GM23338 (cell line): ENCODE data around the gene CMTR1.

ENCODE experiments used
- CREB1 ChIP-seq: fragments of 250-450 bp; sonication (Bioruptor Pico); IDR thresholded peaks from 2 replicates; pipeline ENCODE4 v1.5.0; 2020; ENCODE audit warnings: low read depth, mild to moderate bottlenecking, moderate library complexity
- CTCF ChIP-seq, 2 experiments: fragments of 200-600 bp in 1 of 2; sonication (generic) in 1 of 2; conservative IDR thresholded peaks; 2 replicates each; pipeline versions ENCODE4 v1.5.1 to v1.6.1; 2016 to 2017; ENCODE audit warnings: antibody characterized with exemption in 2 of 2, low read depth in 2 of 2, mild to moderate bottlenecking in 2 of 2, moderate library complexity in 1 of 2
- ETS1 ChIP-seq: IDR thresholded peaks from 2 replicates; pipeline ENCODE4 v1.6.1; 2016; ENCODE audit warnings: antibody characterized with exemption
- EZH2 ChIP-seq: fragments of 200-600 bp; sonication (generic); IDR thresholded peaks from one replicate; pipeline ENCODE4 v1.8.0; 2017; ENCODE audit warnings: antibody characterized with exemption, mild to moderate bottlenecking, low read depth; ENCODE audit not compliant: unreplicated experiment
- EZH2phosphoT487 ChIP-seq: fragments of 200-600 bp; sonication (generic); IDR thresholded peaks from one replicate; pipeline ENCODE4 v1.8.1; 2018; ENCODE audit warnings: antibody characterized with exemption; ENCODE audit not compliant: unreplicated experiment
- POLR2AphosphoS5 ChIP-seq: IDR thresholded peaks from 2 replicates; pipeline ENCODE4 v1.6.1; 2016; ENCODE audit warnings: antibody characterized with exemption, low read depth
- REST ChIP-seq: IDR thresholded peaks from one replicate; pipeline ENCODE4 v1.6.1; 2018; ENCODE audit warnings: antibody characterized with exemption; ENCODE audit not compliant: unreplicated experiment
- ZNF114 ChIP-seq: fragments of 250-450 bp; sonication (Bioruptor Pico); IDR thresholded peaks from 2 replicates; pipeline ENCODE4 v1.5.0; 2020; ENCODE audit warnings: mild to moderate bottlenecking, moderate library complexity
- ZNF331 ChIP-seq: fragments of 250-450 bp; sonication (Bioruptor Pico); IDR thresholded peaks from 2 replicates; pipeline ENCODE4 v1.5.0; 2020; ENCODE audit warnings: low read depth, mild to moderate bottlenecking, moderate library complexity

DNA sequence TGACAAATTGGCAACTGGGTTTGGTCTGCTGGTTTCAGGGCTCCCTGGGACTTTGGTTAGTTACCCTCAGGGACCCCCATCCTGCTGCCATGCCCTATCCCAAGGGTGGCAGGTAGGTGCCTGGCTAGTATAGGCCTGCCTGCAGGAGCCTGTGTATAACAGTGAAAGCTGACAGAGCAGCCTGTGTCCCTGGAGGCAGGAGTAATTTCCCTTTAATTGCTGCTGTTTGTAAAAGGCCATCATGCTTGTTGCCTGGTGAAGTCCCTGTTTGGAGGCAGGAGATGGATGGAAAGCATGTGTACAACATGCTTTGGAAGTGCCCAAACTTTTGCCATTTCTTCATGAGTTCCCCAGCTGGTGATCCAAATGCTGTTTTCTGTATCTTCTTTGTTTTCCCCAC, 30.1 kb downstream of the CMTR1 start:
- TF ChIP-seq EZH2phosphoT487 (no peak), CTCF (conservative IDR thresholded peaks at IDR 0.05; ENCODE audit: low read depth in 2 of 2) (no peak), POLR2AphosphoS5 (no peak), ZNF114 (CRISPR knock-in tag) (no peak), REST (no peak), CREB1 (CRISPR knock-in tag) (no peak), EZH2 (no peak), ZNF331 (CRISPR knock-in tag) (no peak), ETS1 (no peak)
